ENCODE results near the gene TLR1.

DNA sequence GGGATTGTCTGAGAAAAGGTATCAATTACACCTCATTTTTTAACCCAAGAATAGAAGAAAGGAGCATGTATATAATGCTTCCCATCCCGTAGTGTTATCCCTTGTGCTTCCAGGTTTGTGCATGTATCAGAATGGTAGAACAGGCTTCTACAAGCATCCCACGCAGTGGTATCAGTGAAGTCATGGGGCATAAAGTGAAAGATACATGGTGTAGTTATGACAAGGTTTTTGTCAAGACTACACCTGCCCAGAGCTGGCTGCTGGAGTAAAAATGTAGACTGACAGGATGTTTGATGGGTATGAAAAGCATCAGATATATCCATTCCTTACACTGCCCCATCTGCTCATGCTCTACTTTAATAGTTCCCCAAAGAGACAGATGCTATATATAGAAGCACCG is 9.5 kb downstream of the TLR1 start:
- TF ChIP-seq, protein P1, sequence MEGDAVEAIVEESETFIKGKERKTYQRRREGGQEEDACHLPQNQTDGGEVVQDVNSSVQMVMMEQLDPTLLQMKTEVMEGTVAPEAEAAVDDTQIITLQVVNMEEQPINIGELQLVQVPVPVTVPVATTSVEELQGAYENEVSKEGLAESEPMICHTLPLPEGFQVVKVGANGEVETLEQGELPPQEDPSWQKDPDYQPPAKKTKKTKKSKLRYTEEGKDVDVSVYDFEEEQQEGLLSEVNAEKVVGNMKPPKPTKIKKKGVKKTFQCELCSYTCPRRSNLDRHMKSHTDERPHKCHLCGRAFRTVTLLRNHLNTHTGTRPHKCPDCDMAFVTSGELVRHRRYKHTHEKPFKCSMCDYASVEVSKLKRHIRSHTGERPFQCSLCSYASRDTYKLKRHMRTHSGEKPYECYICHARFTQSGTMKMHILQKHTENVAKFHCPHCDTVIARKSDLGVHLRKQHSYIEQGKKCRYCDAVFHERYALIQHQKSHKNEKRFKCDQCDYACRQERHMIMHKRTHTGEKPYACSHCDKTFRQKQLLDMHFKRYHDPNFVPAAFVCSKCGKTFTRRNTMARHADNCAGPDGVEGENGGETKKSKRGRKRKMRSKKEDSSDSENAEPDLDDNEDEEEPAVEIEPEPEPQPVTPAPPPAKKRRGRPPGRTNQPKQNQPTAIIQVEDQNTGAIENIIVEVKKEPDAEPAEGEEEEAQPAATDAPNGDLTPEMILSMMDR (conservative IDR thresholded peaks at IDR 0.05 in 1 of 2, IDR thresholded peaks at IDR 0.05 in 1 of 2; ENCODE audit: extremely low read depth in 1 of 2, insufficient read depth in 1 of 2, low read depth in 1 of 2, low read length in 2 of 2) = no peak
- no peak for TF ChIP-seq EZH2 (IDR thresholded peaks at IDR 0.05; ENCODE audit: borderline replicate concordance, low read length)

Data from mammary epithelial cell (primary cell).